HepG2 (cell line): ENCODE measurements around the gene PLAGL2. TPM values are rescaled to one million over a fixed set of nuclear protein-coding genes. Genes with fewer than 3 reads are reported as not detected.

Source experiments
- NFKBIZ ChIP-seq: IDR thresholded peaks from 2 replicates; pipeline ENCODE4 v1.6.1; 2018; ENCODE audit warnings: missing genetic modification reagents, missing compliant biosample characterization
- PHF5A ChIP-seq: IDR thresholded peaks from one replicate; pipeline ENCODE4 v1.6.1; 2018; ENCODE audit warnings: low read depth, missing genetic modification reagents; ENCODE audit not compliant: unreplicated experiment
- SIX4 ChIP-seq: sonication (generic); formaldehyde crosslinking; IDR thresholded peaks from 2 replicates; pipeline ENCODE4 v1.4.0; 2020; ENCODE audit warnings: missing genetic modification reagents
- SNAI1 ChIP-seq: sonication (generic); formaldehyde crosslinking; IDR thresholded peaks from 2 replicates; pipeline ENCODE4 v1.5.0; 2020; ENCODE audit warnings: mild to moderate bottlenecking, missing genetic modification reagents, borderline replicate concordance
- SRSF1 ChIP-seq: fragments of 200-400 bp; formaldehyde crosslinking; optimal IDR thresholded peaks from 2 replicates; pipeline ENCODE3; 2017; ENCODE audit warnings: mild to moderate bottlenecking, low read depth, low read length, moderate library complexity
- YEATS2 ChIP-seq: sonication (generic); formaldehyde crosslinking; IDR thresholded peaks from 2 replicates; pipeline ENCODE4 v1.4.0; 2020; ENCODE audit warnings: missing genetic modification reagents, borderline replicate concordance
- ZBED4 ChIP-seq: sonication (generic); formaldehyde crosslinking; IDR thresholded peaks from 2 replicates; pipeline ENCODE4 v1.4.0; 2020; ENCODE audit warnings: missing genetic modification reagents, borderline replicate concordance
- ZHX1 ChIP-seq: sonication (generic); formaldehyde crosslinking; IDR thresholded peaks from 2 replicates; pipeline ENCODE4 v1.8.1; 2022; ENCODE audit warnings: low read depth, mild to moderate bottlenecking, missing genetic modification reagents
- ZNF142 ChIP-seq: sonication (generic); formaldehyde crosslinking; IDR thresholded peaks from 2 replicates; pipeline ENCODE4 v1.4.0; 2020; ENCODE audit warnings: missing genetic modification reagents
- ZNF597 ChIP-seq: sonication (generic); formaldehyde crosslinking; IDR thresholded peaks from 2 replicates; pipeline ENCODE4 v1.5.0; 2020; ENCODE audit warnings: missing genetic modification reagents
- ZNF891 ChIP-seq: sonication (generic); formaldehyde crosslinking; IDR thresholded peaks from 2 replicates; pipeline ENCODE4 v1.5.0; 2020; ENCODE audit warnings: mild to moderate bottlenecking, missing genetic modification reagents
- polyA plus RNA-seq, 8 experiments: library from polyadenylated mRNA; depleted of rRNA in 3 of 8; stranded (reverse) in 7 of 8; unstranded in 1 of 8; fragments of >200 nt; fragmentation: Illumina TruSeq in 4 of 8; extraction: Trizol in 4 of 8; gene quantifications; 2 replicates each; pipeline versions ENCODE4 v1.2.1 to v1.2.3, GENCODE V29; 2011 to 2016; ENCODE audit warnings: low read depth in 4 of 8, missing spikeins in 1 of 8, mixed read lengths in 1 of 8; ENCODE audit not compliant: insufficient read depth in 1 of 8
- total RNA-seq, 5 experiments: library from RNA; depleted of rRNA; stranded (reverse); fragments of >200 nt; fragmentation: Illumina TruSeq; extraction: Trizol; gene quantifications; 2 replicates each; pipeline ENCODE4 v1.2.3, GENCODE V29; 2016; ENCODE audit warnings: low read depth in 1 of 5
- TF ChIP-seq, protein P1 (sequence below): IDR thresholded peaks from 2 replicates; pipeline ENCODE4 v1.6.1; 2016; ENCODE audit warnings: mild to moderate bottlenecking

Gene PLAGL2
- total and polyA plus RNA-seq, 2 of the 13 experiments (the other 11 are each of a cell fraction or from before 2014, with no cell fraction given): 15.2 to 15.3 TPM

- TF ChIP-seq SNAI1 (CRISPR knock-in tag): peak; percentile 24; the same call in 1 of the 2 replicates
- TF ChIP-seq ZHX1 (CRISPR knock-in tag): peak; percentile 87; the same call in 1 of the 2 replicates
- TF ChIP-seq SIX4 (CRISPR knock-in tag): peak; percentile 71; the same call in 1 of the 2 replicates
- TF ChIP-seq PHF5A (CRISPR knock-in tag): peak; percentile 77
- peak; percentile 83 for TF ChIP-seq ZBED4 (CRISPR knock-in tag)
- TF ChIP-seq, protein P1, sequence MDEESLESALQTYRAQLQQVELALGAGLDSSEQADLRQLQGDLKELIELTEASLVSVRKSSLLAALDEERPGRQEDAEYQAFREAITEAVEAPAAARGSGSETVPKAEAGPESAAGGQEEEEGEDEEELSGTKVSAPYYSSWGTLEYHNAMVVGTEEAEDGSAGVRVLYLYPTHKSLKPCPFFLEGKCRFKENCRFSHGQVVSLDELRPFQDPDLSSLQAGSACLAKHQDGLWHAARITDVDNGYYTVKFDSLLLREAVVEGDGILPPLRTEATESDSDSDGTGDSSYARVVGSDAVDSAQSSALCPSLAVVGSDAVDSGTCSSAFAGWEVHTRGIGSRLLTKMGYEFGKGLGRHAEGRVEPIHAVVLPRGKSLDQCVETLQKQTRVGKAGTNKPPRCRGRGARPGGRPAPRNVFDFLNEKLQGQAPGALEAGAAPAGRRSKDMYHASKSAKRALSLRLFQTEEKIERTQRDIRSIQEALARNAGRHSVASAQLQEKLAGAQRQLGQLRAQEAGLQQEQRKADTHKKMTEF (CRISPR knock-in tag): peak; percentile 89
- peak; percentile 95 for TF ChIP-seq ZNF891 (CRISPR knock-in tag)
- TF ChIP-seq SRSF1: peak; percentile 18
- TF ChIP-seq ZNF142 (CRISPR knock-in tag): peak; percentile 87
- peak; percentile 22; the same call in 1 of the 2 replicates for TF ChIP-seq ZNF597 (CRISPR knock-in tag)
- peak; percentile 80; the same call in 1 of the 2 replicates for TF ChIP-seq YEATS2 (CRISPR knock-in tag)
- TF ChIP-seq NFKBIZ: peak; percentile 54
These were observed at the start of gene PLAGL2, which contains the start of gene POFUT1 (continued) for GRCh38 chr20:32207626-32208498.
